ENCODE data around the gene OSBP2.
A peak's percentile ranks its signal among the peaks of the same experiment; 100 is the strongest.

OSBP2 gene

GRCh38 chr22:30872285-30873041, 177.8 kb downstream of the OSBP2 start:
- TF ChIP-seq CTCF (IDR thresholded peaks at IDR 0.05) = no peak
- no peak overlapping the region for H3K27ac ChIP-seq
- no peak overlapping the region for H3K4me3 ChIP-seq
- DNase-seq (ENCODE audit: low spot score) = peak; percentile 45

GRCh38 chr22:30873086-30873650, 178.5 kb downstream of the OSBP2 start:
- TF ChIP-seq CTCF (IDR thresholded peaks at IDR 0.05) = no peak
- Histone ChIP-seq H3K4me3 (no peak overlapping the region), H3K27ac (no peak overlapping the region)
- DNase-seq (ENCODE audit: low spot score) = peak; percentile 38

GRCh38 chr22:30873661-30874060, 179.0 kb downstream of the OSBP2 start:
- no peak overlapping the region for H3K4me3 ChIP-seq
- DNase-seq (ENCODE audit: low spot score) = no peak
- TF ChIP-seq CTCF (IDR thresholded peaks at IDR 0.05) = no peak

GRCh38 chr22:30874431-30875370, 180.0 kb downstream of the OSBP2 start:
- DNase-seq (ENCODE audit: low spot score) = no peak
- TF ChIP-seq CTCF (IDR thresholded peaks at IDR 0.05) = no peak
- Histone ChIP-seq H3K4me3 (no peak overlapping the region), H3K27ac (no peak overlapping the region)

More at GRCh38 chr22:30873661-30874060, 179.0 kb downstream of the OSBP2 start:
- no peak overlapping the region for H3K27ac ChIP-seq

GRCh38 chr22:30875481-30876215, 181.0 kb downstream of the OSBP2 start:
- DNase-seq (ENCODE audit: low spot score) = peak; percentile 54
- H3K4me3 ChIP-seq = no peak overlapping the region
- H3K27ac ChIP-seq = no peak overlapping the region
- TF ChIP-seq CTCF (IDR thresholded peaks at IDR 0.05) = no peak

- TF ChIP-seq CTCF (IDR thresholded peaks at IDR 0.05) = no peak
- DNase-seq (ENCODE audit: low spot score) = no peak
- no peak overlapping the region for H3K4me3 ChIP-seq
- no peak overlapping the region for H3K27ac ChIP-seq
Measured at GRCh38 chr22:30876221-30876751, 181.6 kb downstream of the OSBP2 start.
